ENCODE results near the gene EPHA3.

DNA sequence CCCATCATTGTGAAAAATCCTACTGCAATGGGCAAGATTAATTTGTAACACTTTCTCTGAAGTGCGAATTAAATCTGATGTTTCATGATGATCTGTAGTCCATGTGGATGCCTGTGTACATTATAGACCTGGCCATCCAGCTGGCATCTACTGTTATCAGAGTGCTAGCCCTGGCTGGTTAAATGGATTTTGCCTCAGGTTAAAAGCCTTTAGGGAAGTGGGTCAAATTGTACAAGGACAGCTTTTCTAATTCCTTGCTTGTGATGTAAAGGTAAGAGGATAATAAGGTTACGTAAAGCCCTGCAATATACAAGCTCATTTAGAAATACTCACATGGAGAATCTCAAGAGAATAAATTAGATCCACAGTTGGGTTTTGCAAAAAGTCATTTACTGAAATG is 138.2 kb downstream of the EPHA3 start:
- TF ChIP-seq, protein P1, sequence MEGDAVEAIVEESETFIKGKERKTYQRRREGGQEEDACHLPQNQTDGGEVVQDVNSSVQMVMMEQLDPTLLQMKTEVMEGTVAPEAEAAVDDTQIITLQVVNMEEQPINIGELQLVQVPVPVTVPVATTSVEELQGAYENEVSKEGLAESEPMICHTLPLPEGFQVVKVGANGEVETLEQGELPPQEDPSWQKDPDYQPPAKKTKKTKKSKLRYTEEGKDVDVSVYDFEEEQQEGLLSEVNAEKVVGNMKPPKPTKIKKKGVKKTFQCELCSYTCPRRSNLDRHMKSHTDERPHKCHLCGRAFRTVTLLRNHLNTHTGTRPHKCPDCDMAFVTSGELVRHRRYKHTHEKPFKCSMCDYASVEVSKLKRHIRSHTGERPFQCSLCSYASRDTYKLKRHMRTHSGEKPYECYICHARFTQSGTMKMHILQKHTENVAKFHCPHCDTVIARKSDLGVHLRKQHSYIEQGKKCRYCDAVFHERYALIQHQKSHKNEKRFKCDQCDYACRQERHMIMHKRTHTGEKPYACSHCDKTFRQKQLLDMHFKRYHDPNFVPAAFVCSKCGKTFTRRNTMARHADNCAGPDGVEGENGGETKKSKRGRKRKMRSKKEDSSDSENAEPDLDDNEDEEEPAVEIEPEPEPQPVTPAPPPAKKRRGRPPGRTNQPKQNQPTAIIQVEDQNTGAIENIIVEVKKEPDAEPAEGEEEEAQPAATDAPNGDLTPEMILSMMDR (IDR thresholded peaks at IDR 0.05): no peak
- no peak for TF ChIP-seq POLR2AphosphoS5 (IDR thresholded peaks at IDR 0.05)
- TF ChIP-seq POLR2A (IDR thresholded peaks at IDR 0.05): no peak
